Measurements from ENCODE around the gene FARP1.

The FARP1 gene

DNA sequence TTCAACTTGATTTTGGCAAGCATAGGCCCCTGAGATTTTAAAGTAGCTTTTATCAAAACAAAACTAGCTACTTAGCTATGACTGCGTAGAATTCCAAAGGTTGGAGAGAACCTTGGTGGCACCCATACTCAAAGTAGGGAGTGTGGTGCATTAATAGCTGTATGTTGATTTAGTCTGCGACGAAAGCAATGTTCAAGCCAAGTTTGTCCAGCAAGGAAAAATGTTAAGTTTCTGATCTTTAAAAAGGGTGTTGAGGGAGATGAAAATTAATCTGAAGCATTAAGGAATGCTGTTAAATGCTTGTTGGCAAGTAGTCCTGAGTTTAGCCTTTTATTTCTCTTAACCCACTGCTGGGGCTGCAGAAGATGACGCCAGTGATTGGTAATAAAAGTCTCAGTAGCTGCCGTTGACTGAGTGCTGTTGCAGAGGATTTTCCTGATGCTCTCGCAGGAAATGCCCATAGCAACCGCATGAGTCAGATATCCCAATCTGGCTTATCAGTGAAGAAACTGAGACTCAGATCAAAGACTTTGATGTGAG lies 110.1 kb downstream of the FARP1 start:
- DNase-seq (ENCODE audit: extremely low read depth, insufficient read length), result no peak
- TF ChIP-seq, protein P1, sequence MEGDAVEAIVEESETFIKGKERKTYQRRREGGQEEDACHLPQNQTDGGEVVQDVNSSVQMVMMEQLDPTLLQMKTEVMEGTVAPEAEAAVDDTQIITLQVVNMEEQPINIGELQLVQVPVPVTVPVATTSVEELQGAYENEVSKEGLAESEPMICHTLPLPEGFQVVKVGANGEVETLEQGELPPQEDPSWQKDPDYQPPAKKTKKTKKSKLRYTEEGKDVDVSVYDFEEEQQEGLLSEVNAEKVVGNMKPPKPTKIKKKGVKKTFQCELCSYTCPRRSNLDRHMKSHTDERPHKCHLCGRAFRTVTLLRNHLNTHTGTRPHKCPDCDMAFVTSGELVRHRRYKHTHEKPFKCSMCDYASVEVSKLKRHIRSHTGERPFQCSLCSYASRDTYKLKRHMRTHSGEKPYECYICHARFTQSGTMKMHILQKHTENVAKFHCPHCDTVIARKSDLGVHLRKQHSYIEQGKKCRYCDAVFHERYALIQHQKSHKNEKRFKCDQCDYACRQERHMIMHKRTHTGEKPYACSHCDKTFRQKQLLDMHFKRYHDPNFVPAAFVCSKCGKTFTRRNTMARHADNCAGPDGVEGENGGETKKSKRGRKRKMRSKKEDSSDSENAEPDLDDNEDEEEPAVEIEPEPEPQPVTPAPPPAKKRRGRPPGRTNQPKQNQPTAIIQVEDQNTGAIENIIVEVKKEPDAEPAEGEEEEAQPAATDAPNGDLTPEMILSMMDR (IDR thresholded peaks at IDR 0.05; ENCODE audit: insufficient read depth, low read length, poor library complexity, severe bottlenecking), result no peak
- Histone ChIP-seq H3K27me3 (replicated peaks; ENCODE audit: control insufficient read depth, insufficient read depth, low read length) (no peaks in the 10 kb centered on the region), H3K36me3 (ENCODE audit: control insufficient read depth, insufficient read depth, low read length) (no peaks in the 10 kb centered on the region), H3K4me3 (replicated peaks; ENCODE audit: low read depth, low read length) (no peak overlapping the region)

DNA sequence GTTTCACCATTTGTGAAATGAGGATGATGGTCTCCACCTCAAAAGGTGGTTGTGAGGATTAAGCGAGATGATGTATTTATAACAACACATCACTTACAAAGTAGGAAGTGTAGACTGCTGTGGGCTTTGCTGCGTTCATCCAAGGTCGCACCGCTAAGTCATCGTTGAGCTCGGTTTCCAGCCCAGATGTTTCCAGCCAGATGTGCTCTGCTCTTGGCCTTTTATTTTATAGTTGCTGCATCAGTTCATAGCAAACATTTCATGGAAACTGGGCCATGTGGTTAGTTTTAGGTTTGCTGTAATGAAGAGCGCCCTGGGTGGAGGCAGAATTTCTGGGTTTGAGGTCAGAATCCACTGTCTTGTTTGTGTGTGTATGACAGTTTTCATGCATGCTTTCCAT lies 110.6 kb downstream of the FARP1 start:
- Histone ChIP-seq H3K36me3 (ENCODE audit: control insufficient read depth, insufficient read depth, low read length) (no peaks in the 10 kb centered on the region), H3K4me3 (replicated peaks; ENCODE audit: low read depth, low read length) (no peak overlapping the region), H3K27me3 (replicated peaks; ENCODE audit: control insufficient read depth, insufficient read depth, low read length) (no peaks in the 10 kb centered on the region)
- TF ChIP-seq, protein P1 (IDR thresholded peaks at IDR 0.05; ENCODE audit: insufficient read depth, low read length, poor library complexity, severe bottlenecking), result no peak
- DNase-seq (ENCODE audit: extremely low read depth, insufficient read length), result no peak

DNA sequence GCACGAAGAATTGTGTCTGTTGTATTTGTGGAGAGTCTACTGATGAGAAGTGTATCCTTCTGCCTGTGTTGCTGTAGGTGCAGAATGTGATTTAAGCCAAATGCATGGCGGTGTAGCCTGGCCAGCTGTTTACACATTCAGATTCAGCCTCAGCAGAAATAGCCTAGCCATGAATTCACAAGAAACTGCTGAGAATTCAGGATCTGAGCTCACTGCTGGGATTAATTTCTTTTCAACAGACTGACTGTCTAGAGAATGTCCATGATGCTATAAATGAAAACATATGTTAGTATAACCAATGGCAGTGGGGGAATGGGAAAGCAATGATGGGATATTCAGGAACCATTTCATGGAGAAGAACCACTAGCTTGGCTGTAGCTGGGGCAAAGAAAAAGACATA lies 111.6 kb downstream of the FARP1 start:
- no peak for DNase-seq (ENCODE audit: extremely low read depth, insufficient read length)
- TF ChIP-seq, protein P1 (IDR thresholded peaks at IDR 0.05; ENCODE audit: insufficient read depth, low read length, poor library complexity, severe bottlenecking), result no peak
- Histone ChIP-seq H3K36me3 (ENCODE audit: control insufficient read depth, insufficient read depth, low read length) (no peaks in the 10 kb centered on the region), H3K27me3 (replicated peaks; ENCODE audit: control insufficient read depth, insufficient read depth, low read length) (no peaks in the 10 kb centered on the region), H3K4me3 (replicated peaks; ENCODE audit: low read depth, low read length) (no peak overlapping the region)

DNA sequence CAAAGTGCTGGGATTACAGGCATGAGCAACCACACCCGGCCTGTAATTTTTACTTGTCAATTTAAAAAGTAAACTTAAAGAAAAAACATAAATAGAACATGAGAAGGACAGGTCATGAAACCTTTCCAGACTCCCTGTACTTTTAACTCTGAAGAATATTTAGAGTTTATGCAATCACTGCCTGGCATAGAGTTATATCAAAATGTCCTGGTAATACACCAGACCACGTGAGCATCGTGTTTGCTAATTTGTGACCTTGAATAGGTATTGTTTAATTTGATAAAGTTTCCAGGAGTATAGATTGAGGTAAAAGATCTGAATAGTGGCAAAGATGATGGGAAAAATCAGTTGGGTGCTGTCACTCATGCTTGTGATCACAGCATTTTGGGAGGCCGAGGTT lies 115.3 kb downstream of the FARP1 start:
- no peaks in the 10 kb centered on the region for H3K36me3 ChIP-seq (ENCODE audit: control insufficient read depth, insufficient read depth, low read length)
- H3K4me3 ChIP-seq (replicated peaks; ENCODE audit: low read depth, low read length), result no peak overlapping the region
- no peaks in the 10 kb centered on the region for H3K27me3 ChIP-seq (replicated peaks; ENCODE audit: control insufficient read depth, insufficient read depth, low read length)
- TF ChIP-seq, protein P1 (IDR thresholded peaks at IDR 0.05; ENCODE audit: insufficient read depth, low read length, poor library complexity, severe bottlenecking), result no peak
- DNase-seq (ENCODE audit: extremely low read depth, insufficient read length), result no peak

DNA sequence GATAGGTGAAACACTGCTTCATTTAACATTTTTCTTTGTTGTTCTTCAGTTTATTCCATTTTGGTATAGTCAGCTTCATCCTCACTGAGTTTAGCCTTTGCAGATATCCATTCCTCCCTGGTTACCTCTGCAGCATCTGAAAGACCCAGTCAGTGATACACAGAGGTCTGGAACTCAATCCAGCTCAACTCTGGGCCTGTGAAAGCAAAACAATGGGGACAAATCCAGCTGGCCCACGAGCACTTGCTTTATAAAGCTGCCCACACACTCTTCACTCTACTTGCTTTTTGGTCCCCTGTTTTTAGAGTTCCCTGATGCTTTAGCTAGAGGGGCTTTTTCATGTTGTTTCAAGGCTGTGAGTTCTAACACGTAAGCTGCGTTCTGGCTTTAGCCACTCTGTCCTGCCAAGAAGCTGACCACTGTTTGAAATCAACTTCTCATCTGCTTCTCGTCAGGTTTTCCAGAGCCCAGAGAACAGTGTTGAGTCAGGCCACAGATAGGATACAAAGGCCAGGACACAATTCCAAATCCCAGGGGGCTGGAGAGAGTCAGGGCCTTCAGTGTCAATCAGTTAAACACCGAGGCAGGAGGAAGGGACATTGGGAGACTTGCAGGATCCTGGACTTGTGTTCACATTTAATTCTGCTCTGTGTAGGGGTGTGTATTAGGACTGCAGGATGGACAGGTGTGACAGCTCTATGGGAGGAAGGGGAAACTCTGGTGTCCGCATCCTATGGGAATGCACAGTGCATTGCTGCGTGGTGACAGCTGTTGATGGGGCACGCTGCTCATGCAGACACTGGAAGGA lies 117.7 kb downstream of the FARP1 start:
- H3K4me3 ChIP-seq (replicated peaks; ENCODE audit: low read depth, low read length), result no peak overlapping the region
- no peak for DNase-seq (ENCODE audit: extremely low read depth, insufficient read length)
- no peaks in the 10 kb centered on the region for H3K36me3 ChIP-seq (ENCODE audit: control insufficient read depth, insufficient read depth, low read length)
- TF ChIP-seq, protein P1 (IDR thresholded peaks at IDR 0.05; ENCODE audit: insufficient read depth, low read length, poor library complexity, severe bottlenecking), result no peak
- H3K27me3 ChIP-seq (replicated peaks; ENCODE audit: control insufficient read depth, insufficient read depth, low read length), result no peaks in the 10 kb centered on the region

All from GM06990 (cell line).